ENCODE data around the gene NECTIN2.
A peak's percentile ranks its signal among the peaks of the same experiment; 100 is the strongest.

The NECTIN2 gene

GRCh38 chr19:44806291-44806690, 39.8 kb upstream of the NECTIN2 start:
- peaks cover 5% of the 10 kb centered on the region; the same call in 1 of the 2 replicates for H3K27me3 ChIP-seq
- no peak for TF ChIP-seq CTCF (IDR thresholded peaks at IDR 0.05; ENCODE audit: low read depth, low read length)
- DNase-seq, result no peak
- no peaks in the 10 kb centered on the region for H3K9me3 ChIP-seq
- no peak overlapping the region for H3K4me3 ChIP-seq (ENCODE audit: low read depth, low read length)
- H3K4me1 ChIP-seq, result peaks cover 4% of the 10 kb centered on the region; the same call in 1 of the 2 replicates
- no peaks in the 10 kb centered on the region for H3K36me3 ChIP-seq

GRCh38 chr19:44807162-44807561, 38.9 kb upstream of the NECTIN2 start:
- DNase-seq, result no peak
- Histone ChIP-seq H3K36me3 (no peaks in the 10 kb centered on the region), H3K27me3 (peaks cover 5% of the 10 kb centered on the region; the same call in 1 of the 2 replicates), H3K9me3 (no peaks in the 10 kb centered on the region), H3K4me1 (peaks cover 4% of the 10 kb centered on the region; the same call in 1 of the 2 replicates), H3K4me3 (ENCODE audit: low read depth, low read length) (no peak overlapping the region)
- TF ChIP-seq CTCF (IDR thresholded peaks at IDR 0.05; ENCODE audit: low read depth, low read length), result no peak

- peak; percentile 52 for TF ChIP-seq CTCF (IDR thresholded peaks at IDR 0.05; ENCODE audit: low read depth, low read length)
- DNase-seq, result no peak
- H3K4me3 ChIP-seq (ENCODE audit: low read depth, low read length), result no peak overlapping the region
- H3K36me3 ChIP-seq, result no peaks in the 10 kb centered on the region
- H3K9me3 ChIP-seq, result no peaks in the 10 kb centered on the region
- peaks cover 5% of the 10 kb centered on the region; the same call in 1 of the 2 replicates for H3K27me3 ChIP-seq
- H3K4me1 ChIP-seq, result peaks cover 4% of the 10 kb centered on the region; the same call in 1 of the 2 replicates
These were observed 38.2 kb upstream of the NECTIN2 start for GRCh38 chr19:44807652-44808462.

GRCh38 chr19:44808463-44809371, 37.4 kb upstream of the NECTIN2 start, which contains the start of gene BCAM:
TSS of gene BCAM (plus strand) at chr19:44809103. CDS start at chr19:44809125, 22 bp downstream.
- H3K27me3 ChIP-seq, result peaks cover 5% of the 10 kb centered on the region; the same call in 1 of the 2 replicates
- H3K4me1 ChIP-seq, result peaks cover 4% of the 10 kb centered on the region; the same call in 1 of the 2 replicates
- TF ChIP-seq CTCF (IDR thresholded peaks at IDR 0.05; ENCODE audit: low read depth, low read length), result no peak
- peak within 1 kb of the TSS; percentile 49 for H3K4me3 ChIP-seq (ENCODE audit: low read depth, low read length)
- no peaks in the 10 kb centered on the region for H3K36me3 ChIP-seq
- no peaks in the 10 kb centered on the region for H3K9me3 ChIP-seq
- DNase-seq, result peak; percentile 74

DNA sequence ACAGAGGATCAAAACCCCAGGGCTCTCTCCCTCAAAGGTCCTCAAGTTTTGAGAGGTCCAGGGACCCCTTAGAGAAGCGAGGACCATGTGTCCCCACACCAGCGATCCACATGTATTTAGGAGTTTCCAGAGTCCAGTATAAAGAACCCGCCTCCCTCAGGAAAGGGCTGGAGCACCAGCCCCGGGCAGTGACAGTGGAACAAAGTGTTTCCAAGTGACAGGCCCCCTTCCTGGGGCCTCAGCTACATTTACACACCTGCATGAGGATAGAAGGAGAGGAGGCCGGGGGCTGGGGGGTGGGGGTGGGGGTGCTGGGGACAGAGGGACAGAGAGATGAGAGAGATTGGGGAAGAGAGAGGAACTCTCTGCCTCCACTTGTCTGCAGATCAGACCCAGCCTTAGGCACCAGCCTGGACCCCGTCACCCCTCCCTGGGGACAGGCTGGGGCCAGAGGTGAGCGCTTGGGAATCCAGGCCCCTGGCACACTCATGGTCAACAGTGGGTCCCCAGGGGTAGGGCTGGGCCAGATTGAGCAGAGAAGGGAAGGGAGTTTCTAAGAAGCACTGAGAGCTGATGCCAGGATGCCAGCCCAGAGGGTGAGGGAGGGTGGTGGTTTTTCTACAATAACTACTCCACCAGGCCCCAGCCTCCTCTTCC, 36.4 kb upstream of the NECTIN2 start:
- no peak for TF ChIP-seq CTCF (IDR thresholded peaks at IDR 0.05; ENCODE audit: low read depth, low read length)
- Histone ChIP-seq H3K9me3 (no peaks in the 10 kb centered on the region), H3K4me3 (ENCODE audit: low read depth, low read length) (no peak overlapping the region), H3K27me3 (peaks cover 5% of the 10 kb centered on the region; the same call in 1 of the 2 replicates), H3K36me3 (no peaks in the 10 kb centered on the region), H3K4me1 (peaks cover 4% of the 10 kb centered on the region; the same call in 1 of the 2 replicates)
- DNase-seq, result no peak

Measured in BE2C (cell line).